Skeletal muscle tissue (tissue), 4 donors: ENCODE results near the gene RPL22L1. TPM values are rescaled to one million over a fixed set of nuclear protein-coding genes. Genes with fewer than 3 reads are reported as not detected.

ENCODE experiments used
- H3K27ac ChIP-seq: one replicate; pipeline ENCODE4 v1.7.0; 2013; ENCODE audit warnings: mild to moderate bottlenecking, low read depth, low read length, inconsistent platforms
- H3K27me3 ChIP-seq, 3 donors: one replicate each; pipeline ENCODE4 v1.7.0; 2013; ENCODE audit warnings: low read length in 3 of 3; ENCODE audit not compliant: control insufficient read depth in 3 of 3, insufficient read depth in 3 of 3
- H3K36me3 ChIP-seq, 3 donors: one replicate each; pipeline ENCODE4 v1.7.0; 2013; ENCODE audit warnings: low read length in 3 of 3; ENCODE audit not compliant: control insufficient read depth in 3 of 3, insufficient read depth in 3 of 3
- H3K4me1 ChIP-seq, 3 donors: one replicate each; pipeline ENCODE4 v1.7.0; 2013; ENCODE audit warnings: low read length in 3 of 3, mild to moderate bottlenecking in 3 of 3; ENCODE audit not compliant: control insufficient read depth in 3 of 3, insufficient read depth in 3 of 3
- H3K4me3 ChIP-seq, 3 donors: one replicate each; pipeline ENCODE4 v1.7.0; 2013; ENCODE audit warnings: low read length in 3 of 3
- H3K9ac ChIP-seq, 3 donors: one replicate each; pipeline ENCODE4 v1.7.0; 2013; ENCODE audit warnings: low read length in 3 of 3, mild to moderate bottlenecking in 3 of 3, moderate library complexity in 2 of 3, low read depth in 1 of 3
- H3K9me3 ChIP-seq, 3 donors: one replicate each; pipeline ENCODE4 v1.7.0; 2013; ENCODE audit warnings: low read length in 3 of 3; ENCODE audit not compliant: control insufficient read depth in 3 of 3
- total RNA-seq: library from RNA; depleted of rRNA; stranded (reverse); fragments of >200 nt; gene quantifications from one replicate; pipeline ENCODE4 v1.2.3, GENCODE V29; 2014
- donor health status: Osteomylitis.

The RPL22L1 gene
- total RNA-seq, 1 donor from 2014 or later = 28.7 TPM

GRCh38 chr3:170865209-170866094 lies 4.5 kb downstream of the RPL22L1 start:
- H3K4me3 ChIP-seq = no peak overlapping the region
- H3K9ac ChIP-seq = no peak overlapping the region
- H3K27ac ChIP-seq = no peak overlapping the region
- peaks cover 0 to 11% (median 7%) of the 10 kb centered on the region in 3 donors for H3K4me1 ChIP-seq
- peaks cover 9 to 28% (median 21%) of the 10 kb centered on the region in 3 donors for H3K36me3 ChIP-seq
- no peaks in the 10 kb centered on the region for H3K9me3 ChIP-seq
- H3K27me3 ChIP-seq = no peaks in the 10 kb centered on the region

GRCh38 chr3:170864525-170865208 lies 5.3 kb downstream of the RPL22L1 start:
- Histone ChIP-seq H3K4me1 (peaks cover 0 to 7% (median 7%) of the 10 kb centered on the region in 3 donors), H3K9me3 (no peaks in the 10 kb centered on the region), H3K27ac (no peak overlapping the region), H3K9ac (no peak overlapping the region), H3K27me3 (no peaks in the 10 kb centered on the region), H3K4me3 (no peak overlapping the region), H3K36me3 (peaks cover 9 to 28% (median 21%) of the 10 kb centered on the region in 3 donors)

DNA sequence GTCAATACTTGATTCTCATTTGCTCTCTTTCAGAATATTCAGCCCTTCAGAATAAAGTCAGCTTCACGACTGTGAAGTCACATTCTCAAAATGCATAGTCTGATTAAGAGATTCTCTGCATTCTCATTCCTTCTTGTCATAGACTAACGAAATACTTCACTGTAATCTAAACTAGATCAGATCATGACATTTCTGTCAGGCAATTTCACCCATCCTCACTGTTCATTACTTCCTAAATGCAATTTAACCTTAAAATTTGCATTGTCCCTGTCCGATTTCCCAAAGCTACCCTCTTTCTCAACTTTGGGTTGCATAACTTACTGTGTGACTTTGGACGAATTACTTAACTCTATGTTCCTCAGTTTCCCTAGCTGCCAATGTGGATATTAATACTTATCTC lies 6.2 kb downstream of the RPL22L1 start:
- no peaks in the 10 kb centered on the region for H3K9me3 ChIP-seq
- no peak overlapping the region for H3K4me3 ChIP-seq
- H3K9ac ChIP-seq = no peak overlapping the region
- H3K36me3 ChIP-seq = peaks cover 9 to 28% (median 21%) of the 10 kb centered on the region in 3 donors
- H3K4me1 ChIP-seq = peaks cover 0 to 2% (median 1%) of the 10 kb centered on the region in 3 donors
- no peaks in the 10 kb centered on the region for H3K27me3 ChIP-seq
- H3K27ac ChIP-seq = no peak overlapping the region

GRCh38 chr3:170862618-170863374 lies 7.2 kb downstream of the RPL22L1 start:
- no peak overlapping the region for H3K27ac ChIP-seq
- no peak overlapping the region for H3K4me3 ChIP-seq
- H3K27me3 ChIP-seq = no peaks in the 10 kb centered on the region
- no peaks in the 10 kb centered on the region for H3K9me3 ChIP-seq
- no peaks in the 10 kb centered on the region for H3K4me1 ChIP-seq
- H3K9ac ChIP-seq = no peak overlapping the region
- H3K36me3 ChIP-seq = peaks cover 9 to 23% (median 21%) of the 10 kb centered on the region in 3 donors

- Histone ChIP-seq H3K27ac (no peak overlapping the region), H3K9me3 (no peaks in the 10 kb centered on the region), H3K27me3 (no peaks in the 10 kb centered on the region), H3K4me1 (no peaks in the 10 kb centered on the region), H3K36me3 (no peaks in the 10 kb centered on the region), H3K4me3 (no peak overlapping the region), H3K9ac (no peak overlapping the region)
These were observed 11.4 kb downstream of the RPL22L1 start for GRCh38 chr3:170858599-170858998.

GRCh38 chr3:170852324-170852723 lies 17.7 kb downstream of the RPL22L1 start:
- Histone ChIP-seq H3K4me1 (no peaks in the 10 kb centered on the region), H3K27ac (no peak overlapping the region), H3K9ac (no peak overlapping the region), H3K4me3 (no peak overlapping the region), H3K9me3 (no peaks in the 10 kb centered on the region), H3K27me3 (no peaks in the 10 kb centered on the region), H3K36me3 (no peaks in the 10 kb centered on the region)

- Histone ChIP-seq H3K4me3 (no peak overlapping the region), H3K27me3 (peaks cover 0 to 2% (median 0%) of the 10 kb centered on the region in 3 donors), H3K27ac (no peak overlapping the region), H3K36me3 (no peaks in the 10 kb centered on the region), H3K9me3 (peaks cover 0 to 3% (median 0%) of the 10 kb centered on the region in 3 donors), H3K9ac (no peak overlapping the region), H3K4me1 (no peaks in the 10 kb centered on the region)
These were observed 21.6 kb downstream of the RPL22L1 start for GRCh38 chr3:170848292-170848917.

- Histone ChIP-seq H3K4me1 (no peaks in the 10 kb centered on the region), H3K36me3 (no peaks in the 10 kb centered on the region), H3K27ac (no peak overlapping the region), H3K4me3 (no peak overlapping the region), H3K9ac (no peak overlapping the region), H3K27me3 (peaks cover 0 to 2% (median 0%) of the 10 kb centered on the region in 3 donors), H3K9me3 (peaks cover 0 to 3% (median 0%) of the 10 kb centered on the region in 3 donors)
These were observed 25.6 kb downstream of the RPL22L1 start for GRCh38 chr3:170844377-170844776.

- H3K9ac ChIP-seq = no peak overlapping the region
- no peaks in the 10 kb centered on the region for H3K36me3 ChIP-seq
- H3K27ac ChIP-seq = no peak overlapping the region
- H3K27me3 ChIP-seq = peaks cover 0 to 5% (median 0%) of the 10 kb centered on the region in 3 donors
- H3K4me1 ChIP-seq = no peaks in the 10 kb centered on the region
- H3K9me3 ChIP-seq = peaks cover 0 to 3% (median 0%) of the 10 kb centered on the region in 3 donors
- no peak overlapping the region for H3K4me3 ChIP-seq
These were observed 29.6 kb downstream of the RPL22L1 start for GRCh38 chr3:170840291-170840859.
